HG03457 (cell line): ENCODE data around the gene TCEANC2.
"Not testable (repeated sequence)": the region's sequence is repeated elsewhere in the genome, so short reads cannot be mapped to it uniquely, and the experiment has no call there.

Source experiments
- ATAC-seq: cut with Tn5 transposase; IDR thresholded peaks from one replicate; pipeline ENCODE4 v1.9.1; 2021; ENCODE audit warnings: moderate number of reproducible peaks; ENCODE audit not compliant: unreplicated experiment

The TCEANC2 gene

DNA sequence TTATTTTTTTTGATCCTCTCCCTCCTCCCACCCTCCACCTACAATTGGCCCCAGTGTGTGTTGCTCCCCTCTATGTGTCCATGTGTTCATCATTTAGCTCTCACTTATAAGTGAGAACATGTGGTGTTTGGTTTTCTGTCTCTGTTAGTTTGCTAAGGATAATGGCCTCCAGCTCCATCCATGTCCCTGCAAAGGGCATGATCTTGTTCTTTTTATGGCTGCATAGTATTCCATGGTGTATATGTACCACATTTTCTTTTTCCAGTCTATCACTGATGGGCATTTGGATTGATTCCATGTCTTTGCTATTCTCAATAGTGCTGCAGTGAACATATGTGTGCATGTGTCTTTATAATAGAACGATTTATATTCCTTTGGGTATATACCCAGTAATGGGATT, 28.6 kb upstream of the TCEANC2 start:
- ATAC-seq: not testable (repeated sequence)

DNA sequence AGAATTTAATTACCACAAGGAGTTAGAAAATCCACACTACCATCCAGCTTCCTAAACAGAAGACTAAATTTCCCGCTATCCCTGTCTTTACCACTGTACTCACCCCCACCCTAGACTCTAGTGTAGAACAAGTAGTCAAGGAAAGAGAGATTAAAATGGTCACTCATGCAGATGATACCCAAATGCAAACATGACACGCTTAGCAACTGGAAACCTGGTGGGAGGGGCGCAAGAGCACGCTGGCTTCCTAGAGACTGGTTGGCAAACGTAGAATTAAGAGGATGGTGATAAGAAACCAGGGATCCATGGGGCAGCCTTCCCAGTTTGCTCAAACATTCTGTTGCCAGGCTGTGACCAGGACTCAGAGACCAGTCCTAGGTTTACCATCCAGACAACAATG, 25.6 kb upstream of the TCEANC2 start:
- ATAC-seq: no peak

DNA sequence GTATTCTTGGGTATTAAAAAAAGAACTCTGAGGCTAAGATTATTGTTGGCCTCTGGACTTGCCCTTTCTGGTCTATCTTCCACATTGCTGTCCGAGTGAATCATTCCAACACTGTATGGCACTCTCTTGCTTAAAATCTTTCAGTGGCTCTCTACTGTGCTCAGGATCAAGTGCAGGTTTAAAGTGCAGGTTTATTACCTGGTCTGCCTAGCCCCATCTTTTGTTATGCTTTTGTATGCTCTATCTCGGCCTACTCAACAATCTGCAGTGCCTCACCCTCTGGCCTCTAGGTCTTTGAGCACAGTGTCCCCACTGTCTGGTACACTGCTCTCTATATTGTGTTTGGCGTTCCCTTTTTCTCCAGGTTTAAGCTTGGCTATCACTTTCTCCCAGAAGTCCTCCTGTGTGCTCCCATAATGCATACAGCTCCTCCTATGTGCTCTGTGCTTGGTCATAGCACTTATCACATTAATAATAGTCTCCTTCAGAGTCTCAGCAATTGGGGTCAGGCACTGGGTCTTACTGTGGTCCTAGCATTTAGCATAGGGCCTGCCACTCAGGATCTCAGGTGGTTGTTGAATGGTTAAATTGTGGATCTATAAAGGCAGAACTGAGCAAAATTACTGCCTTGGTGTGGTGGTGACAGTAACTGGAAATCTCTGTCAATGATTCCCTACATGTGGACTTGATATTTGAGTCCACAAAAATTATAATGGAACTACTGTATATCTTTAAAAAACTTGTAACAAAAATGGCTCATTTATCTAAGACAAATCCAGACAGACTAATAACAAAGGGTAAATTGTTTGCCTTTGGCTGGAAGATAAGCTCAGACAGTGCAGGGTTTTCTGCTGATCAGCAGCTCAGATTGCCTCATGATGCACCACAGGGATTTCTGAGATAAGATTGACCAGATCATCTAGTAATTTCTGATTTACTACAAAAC, 24.8 kb upstream of the TCEANC2 start:
- ATAC-seq: no peak

DNA sequence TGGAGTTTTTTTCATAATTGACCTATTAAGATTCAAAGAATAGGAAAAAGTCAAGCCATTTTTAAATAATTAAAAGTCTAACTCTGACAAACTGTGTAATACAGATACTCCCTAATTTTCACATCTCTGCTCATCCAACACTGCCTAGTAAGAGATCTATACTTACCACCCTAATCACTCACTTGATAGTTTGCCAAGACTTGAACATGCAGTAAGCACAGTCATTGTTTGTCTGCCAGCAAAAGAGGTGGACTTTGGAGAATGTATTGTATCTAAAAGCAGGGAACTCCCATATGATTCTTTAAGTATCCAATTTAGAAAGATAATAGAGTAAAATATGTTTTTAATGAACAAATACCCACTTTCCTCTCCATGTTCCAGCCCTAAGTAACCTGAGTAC, 15.9 kb upstream of the TCEANC2 start:
- no peak for ATAC-seq

DNA sequence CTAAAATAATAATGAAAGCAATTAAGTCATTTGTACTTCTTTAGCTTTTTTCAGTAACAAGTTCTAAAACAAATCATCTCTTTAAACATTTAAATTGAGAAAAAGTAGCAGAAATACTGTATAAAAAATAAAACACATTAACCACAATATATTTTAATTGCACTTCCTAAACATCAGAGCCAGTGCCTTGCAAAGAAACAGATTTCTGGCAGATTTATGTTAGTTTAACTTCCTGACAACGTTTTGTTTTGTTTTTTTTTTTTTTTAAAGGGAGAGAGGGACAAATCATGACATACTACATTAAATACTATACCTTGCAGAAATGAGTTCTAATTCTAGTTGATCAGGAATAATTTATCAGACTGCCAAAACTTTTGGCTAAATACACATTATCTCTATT, 11.6 kb upstream of the TCEANC2 start:
- ATAC-seq: no peak

DNA sequence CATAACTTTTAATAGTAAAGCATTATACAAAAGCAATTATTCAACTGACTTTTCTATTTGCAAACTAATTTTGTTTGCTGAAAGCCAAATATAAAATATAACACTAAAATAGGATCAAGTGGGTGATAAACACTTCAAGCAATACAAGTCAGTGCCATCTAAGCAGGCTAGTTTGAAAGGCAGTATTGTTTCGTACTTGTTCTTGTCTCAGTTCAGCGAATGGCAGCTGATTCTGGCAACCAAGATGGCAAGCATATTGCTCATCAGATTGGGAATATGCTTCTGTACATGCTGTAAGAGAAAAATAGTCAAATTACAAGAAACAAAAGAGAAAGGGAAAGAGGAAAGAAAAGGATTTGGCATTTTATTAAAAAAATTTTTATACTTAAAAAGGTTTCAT, 7.9 kb upstream of the TCEANC2 start:
- ATAC-seq: no peak

DNA sequence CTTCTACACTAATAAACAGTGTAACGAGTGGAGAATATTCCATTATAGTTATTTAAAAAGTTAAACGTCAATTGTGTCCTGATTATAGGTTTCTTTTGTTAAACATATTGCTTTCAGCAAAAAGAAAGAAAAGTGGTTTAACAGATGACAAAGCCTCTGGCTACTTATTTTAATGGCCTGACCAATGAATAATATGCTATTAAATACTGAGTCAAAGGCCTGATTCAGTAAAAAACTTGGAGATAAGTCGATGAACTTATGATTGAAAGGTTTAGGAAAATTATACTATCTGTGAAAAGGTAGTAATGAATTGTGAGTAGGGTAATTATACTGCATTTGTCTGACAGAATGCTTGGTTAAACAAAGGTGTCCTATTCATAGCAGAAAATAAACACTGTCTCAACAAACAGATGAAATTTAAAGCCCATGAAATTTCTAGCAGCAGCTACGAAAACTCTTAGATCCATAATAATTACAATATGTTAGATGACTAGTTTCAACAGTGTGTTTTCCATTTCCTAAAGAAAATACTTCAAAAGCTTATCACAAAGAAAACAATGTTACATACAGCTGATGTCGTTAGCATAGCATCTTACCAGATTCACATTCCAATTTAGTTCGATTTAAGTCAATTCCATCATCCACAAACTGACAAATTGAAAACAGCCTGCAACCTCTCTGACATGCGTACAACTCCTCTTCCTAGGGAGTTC, 6.6 kb upstream of the TCEANC2 start:
- ATAC-seq: no peak

DNA sequence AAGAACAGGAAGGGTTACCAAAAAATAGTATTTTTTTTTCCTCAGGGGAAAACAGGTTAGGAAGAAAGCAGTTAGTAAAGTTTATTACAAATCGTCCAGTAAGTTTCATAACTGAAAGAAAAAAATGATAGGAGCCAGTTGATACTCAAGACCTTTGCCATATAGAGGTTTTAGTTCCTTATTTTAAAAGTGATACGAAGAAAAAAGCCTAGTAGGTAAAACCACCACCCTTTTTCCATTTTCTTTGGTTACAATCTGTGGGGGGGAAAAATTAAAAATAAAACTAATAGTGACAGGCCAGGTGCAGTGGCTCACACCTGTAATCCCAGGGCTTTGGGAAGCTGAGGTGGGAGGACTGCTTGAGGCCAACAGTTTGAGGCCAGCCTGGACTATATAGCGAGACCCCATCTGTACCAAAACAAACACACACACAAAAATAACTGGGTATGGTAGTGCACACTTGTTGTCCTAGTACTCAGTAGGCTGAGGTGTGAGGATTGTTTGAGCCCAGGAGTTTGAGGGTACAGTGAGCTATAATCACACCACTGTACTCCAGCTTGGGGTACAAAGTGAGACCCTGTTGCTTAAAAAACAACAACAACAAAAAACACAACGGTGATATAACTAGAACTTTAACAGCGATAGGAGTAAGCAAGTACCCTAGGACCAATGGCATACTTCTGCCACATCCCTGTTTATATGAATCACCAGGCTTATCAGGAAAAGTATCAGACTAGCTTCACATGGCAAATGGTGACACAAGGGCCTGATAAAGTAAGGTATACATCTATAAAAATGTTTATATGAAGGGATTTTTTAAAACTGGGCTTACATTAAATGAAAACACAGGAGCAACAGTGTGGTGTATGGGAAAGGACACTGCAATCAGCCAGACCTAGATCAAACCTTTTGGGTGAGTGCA, 5.8 kb upstream of the TCEANC2 start:
- ATAC-seq: no peak

DNA sequence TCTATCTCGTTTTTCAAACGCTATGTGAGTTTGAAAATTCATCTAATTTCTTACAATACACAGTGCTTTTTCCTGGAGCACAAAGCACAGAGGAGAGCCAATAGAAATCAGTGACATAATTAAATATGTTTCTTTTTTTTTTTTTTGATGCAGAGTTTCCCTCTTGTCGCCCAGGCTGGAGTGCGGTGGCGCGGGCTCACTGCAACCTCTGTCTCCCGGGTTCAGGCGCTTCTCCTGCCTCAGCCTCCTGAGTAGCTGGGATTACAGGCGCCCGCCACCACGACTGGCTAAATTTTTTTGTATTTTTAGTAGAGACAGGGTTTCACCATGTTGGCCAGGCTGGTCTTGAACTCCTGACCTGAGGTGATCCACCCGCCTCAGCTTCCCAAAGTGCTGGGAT, 3.0 kb upstream of the TCEANC2 start:
- not testable (repeated sequence) for ATAC-seq

DNA sequence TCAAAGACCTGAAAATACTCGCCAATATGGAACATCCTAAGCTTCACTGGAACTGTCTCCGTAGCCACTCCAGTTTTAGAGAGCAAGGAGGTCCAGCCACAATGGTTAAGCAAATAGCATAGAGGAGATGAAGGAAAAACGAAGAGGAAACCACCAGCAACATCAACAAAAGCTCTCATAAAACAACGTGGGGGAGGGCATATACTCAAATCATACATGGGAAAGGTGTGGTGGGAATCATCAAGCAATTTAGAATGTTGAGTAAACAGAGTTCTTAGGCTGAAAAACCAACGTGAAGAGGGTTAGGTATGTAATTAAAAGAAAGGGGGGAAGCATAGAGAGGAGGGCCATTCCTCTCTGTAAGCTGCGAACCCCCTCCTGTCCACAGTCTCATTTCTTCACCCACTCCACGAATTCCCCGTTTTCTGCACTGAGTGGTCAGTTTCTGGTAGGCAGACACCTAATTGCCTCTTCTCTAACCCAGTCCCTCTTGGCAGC, 1.4 kb upstream of the TCEANC2 start:
- no peak for ATAC-seq

DNA sequence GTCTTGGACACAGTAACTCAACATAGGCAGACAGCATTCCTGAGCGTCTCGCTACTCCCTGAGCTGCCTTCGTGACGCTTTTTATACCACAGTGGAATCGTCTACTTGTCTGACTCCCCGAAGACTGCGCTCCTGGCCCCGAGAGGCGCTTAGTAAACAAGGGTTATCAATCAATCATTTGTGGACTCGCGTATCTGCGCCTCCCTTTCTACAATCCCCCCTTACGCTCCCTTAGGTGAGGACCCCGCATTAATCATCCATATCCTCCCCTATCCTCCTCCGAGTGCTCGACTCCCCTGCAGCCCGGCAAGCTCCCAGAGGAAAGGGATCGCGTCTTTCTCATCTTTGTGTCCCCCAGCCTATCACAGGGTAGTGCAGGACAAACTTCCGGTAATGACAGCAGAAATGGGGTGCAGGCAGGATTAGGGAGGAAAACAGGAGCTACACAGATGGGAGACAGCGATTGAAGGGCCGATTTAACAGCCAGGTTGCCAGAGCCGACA, 926 bp upstream of the TCEANC2 start:
- peak; percentile 10 for ATAC-seq

DNA sequence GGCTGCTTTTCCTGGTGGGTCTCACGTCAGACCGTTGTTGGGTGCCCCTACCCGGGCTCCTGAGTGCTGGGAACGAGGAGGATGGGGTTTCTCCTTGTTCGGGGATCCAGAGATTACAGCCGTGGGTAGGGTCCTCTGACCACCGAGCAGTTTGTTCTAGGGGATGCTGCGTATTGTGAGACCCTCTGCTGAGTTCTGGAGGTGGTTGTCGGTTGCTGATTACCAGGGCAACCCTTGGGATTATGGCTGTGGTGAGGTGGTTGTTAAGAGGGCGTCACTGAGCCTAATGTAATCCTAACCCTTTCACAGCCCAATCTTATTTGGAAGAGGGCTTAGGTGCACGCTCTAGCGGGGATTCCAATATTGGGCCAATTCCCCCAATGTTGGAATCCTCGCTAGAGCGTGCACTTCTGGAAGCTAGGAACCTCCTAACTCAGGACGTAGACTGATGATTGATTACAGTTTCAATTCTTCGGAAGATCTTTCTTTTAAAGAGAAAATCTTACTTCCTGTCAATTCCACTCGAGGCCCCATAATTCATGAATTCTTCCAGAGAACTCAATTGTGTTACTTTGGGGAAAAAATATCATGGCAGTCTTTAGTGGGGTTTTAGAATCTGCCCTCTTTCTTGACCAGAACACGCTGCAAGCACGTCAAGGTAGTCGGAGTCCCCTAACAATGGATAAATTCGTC, 483 bp downstream of the TCEANC2 start:
- no peak for ATAC-seq

DNA sequence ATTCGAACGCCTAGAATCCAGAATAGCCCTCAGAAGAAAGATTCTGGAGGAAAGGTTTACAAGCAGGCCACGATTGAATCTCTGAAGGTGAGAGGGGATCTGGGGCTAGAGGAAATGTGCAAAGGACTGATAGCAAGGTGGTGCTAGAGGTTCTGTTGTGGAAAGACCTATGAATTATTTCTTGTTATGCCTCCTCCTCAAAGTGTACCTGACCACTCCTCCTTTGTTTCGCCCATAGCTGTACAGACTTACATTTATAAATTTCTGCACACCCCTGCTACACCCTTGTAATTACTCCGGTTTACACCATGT, 986 bp downstream of the TCEANC2 start:
- ATAC-seq: no peak

DNA sequence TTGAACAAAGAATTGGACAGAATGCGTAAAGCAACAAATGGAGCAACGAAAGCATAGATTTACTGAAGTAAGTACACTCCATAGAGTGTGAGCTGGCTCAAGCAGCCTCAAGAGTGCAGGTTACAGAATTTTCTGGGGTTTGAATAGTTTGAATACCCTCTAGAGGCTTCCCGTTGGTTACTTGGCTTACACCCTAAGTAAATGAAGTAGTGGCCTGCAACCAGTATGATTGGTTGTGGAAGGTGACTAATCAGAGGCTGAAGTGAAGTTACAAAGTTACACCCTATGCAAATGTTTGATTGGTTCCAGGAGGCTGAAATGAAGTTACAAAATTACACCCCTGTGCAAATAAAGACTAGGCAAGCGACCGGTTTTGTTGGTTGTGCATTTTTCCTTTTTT, 10.9 kb downstream of the TCEANC2 start:
- ATAC-seq: no peak

DNA sequence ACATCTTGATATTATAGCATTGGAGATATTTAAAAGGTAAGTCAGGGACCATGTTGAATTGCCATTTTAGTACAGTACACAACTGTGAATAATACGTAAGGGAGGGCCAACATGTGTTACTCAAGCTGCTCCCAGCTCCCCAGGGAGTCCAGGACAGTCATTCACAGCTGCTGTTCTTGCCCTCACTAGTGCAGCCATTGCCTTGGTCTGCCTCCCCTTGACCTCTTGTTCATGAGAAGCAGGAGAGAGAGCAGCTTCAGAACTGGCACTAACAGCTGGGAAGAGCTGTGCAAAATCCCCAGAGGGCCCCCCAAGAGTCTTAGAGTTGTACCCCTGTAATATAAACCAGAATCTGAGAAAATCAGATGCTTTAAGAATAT, 16.4 kb downstream of the TCEANC2 start:
- ATAC-seq: no peak

DNA sequence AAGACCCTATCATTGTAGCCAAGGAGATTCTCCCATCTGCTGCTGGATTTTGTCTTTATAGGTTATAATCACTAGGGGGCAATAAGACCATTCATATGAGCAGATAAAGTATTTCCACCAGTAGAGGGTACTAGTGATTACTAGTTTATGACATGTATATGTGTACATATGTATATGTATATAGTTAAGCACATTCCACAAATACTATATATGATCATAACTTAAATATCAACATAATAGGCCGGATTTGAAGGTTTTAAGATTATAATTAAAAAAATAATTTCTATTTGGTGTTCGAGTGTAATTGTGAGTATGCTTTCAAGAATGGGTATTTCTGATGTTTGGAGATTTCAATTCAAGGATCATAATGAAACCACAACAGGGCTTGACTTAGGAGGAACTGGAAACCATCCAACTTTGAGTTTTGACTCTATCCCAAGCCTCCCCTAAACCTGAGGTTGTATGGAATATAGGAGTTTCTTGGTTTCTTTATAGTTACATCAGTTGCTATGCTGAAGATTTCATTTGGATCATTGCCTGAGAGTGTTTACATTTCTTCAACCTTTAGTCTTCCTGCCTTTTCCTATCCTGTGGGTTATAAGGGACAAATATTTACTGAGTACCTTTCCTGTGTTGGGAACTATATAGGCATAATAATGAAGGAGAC, 16.9 kb downstream of the TCEANC2 start:
- no peak for ATAC-seq

DNA sequence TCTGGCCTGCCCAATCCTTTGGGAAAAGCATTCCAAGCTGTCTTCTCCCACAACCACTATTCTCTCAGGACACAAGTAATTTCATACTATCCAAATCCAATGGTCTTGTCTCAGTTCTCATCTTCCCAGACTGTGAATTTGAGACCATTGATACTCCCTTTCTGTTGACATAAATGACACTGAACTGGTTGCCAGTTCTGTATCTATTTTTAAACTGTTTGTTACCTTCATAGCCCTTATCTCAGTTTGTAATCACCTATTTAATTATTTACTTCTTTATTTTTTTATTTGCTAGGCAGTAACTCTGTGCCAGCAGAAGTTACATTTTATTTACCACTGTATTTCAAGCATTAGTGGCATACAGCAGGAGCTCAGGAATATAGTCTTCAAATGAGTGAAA, 24.0 kb downstream of the TCEANC2 start:
- ATAC-seq: no peak

DNA sequence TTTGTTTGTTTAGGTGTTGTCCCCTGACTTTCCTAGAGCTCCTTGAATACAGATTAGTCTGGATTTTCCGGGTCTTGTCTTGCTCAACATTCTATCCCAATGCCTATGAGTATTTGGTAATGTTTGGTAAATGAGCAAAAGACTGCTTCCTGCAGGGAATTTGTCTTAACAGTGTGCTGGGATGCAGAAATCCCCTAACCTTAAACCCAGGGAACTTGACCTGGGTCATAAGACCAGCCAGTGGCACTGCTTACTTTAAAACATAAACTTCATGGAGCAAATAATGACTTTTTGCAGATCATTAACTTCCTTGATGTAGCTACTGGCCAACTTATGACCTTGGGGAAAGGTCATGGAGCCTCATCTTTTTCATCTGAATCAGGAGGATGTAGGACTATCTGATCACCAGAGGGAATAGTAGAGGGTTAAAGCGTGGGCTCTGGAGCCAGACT, 27.2 kb downstream of the TCEANC2 start:
- ATAC-seq: no peak

DNA sequence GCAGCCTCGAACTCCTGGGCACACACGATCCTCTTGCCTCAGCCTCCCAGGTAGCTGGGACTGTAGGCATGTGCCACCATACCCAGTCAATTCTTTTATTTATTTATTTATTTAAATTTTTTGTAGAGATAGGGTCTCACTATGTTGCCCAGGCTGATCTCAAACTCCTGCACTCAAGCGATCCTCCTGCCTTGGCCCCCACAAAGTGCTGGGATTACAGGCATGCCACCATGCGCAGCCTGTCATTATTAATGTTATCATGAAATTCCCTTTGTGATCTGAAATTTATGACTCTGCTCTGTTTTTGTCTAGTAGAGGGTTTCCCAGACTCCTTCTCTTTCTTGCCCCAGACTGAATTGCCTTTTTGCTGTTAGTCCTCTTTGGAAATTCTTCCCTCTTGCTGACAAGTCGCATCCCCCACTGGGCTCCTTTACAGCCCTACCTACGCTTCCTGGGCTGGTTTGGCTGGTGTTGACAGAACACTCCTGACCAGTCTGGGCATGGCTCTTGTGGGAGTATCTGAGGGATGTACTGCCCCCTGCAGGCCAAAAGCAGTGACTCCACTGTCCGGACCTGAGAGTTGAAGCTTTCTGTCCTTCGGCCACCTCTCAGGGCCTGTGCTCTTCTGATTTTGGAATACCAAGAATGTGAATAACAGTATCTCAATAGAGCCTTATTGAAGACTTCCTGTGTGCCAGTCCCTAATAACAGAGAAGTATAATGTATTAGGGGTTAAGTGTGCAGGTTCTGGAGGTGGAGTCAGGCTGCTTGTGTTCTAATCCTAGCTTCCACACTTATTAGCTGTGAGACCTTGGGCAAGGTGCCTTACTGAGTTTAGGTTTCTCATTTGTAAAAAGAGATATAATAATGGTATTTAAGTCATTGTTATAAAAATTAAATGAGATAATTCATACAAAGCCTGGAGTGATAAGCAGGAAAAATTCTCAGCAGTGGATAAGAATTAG, 28.2 kb downstream of the TCEANC2 start:
- ATAC-seq: no peak
